NCI-H187 treated with DMSO at 0.1 percent for 48 hours (cell line): ENCODE results near the gene TLE3.

Experiments
- DNase-seq: peaks from one replicate; lab custom pipeline; 2025; lab: John Stamatoyannopoulos, UW

The TLE3 gene

GRCh38 chr15:70098461-70099166 lies 897 bp upstream of the TLE3 start:
- DNase-seq: no peak

GRCh38 chr15:70098153-70098460 lies 390 bp upstream of the TLE3 start:
- DNase-seq: no peak

GRCh38 chr15:70097063-70097320 lies 725 bp downstream of the TLE3 start:
- no peak for DNase-seq

GRCh38 chr15:70096215-70097062 lies 1.3 kb downstream of the TLE3 start:
- DNase-seq: no peak

GRCh38 chr15:70095408-70096214 lies 2.1 kb downstream of the TLE3 start:
- DNase-seq: no peak

GRCh38 chr15:70094690-70095311 lies 2.9 kb downstream of the TLE3 start:
- no peak for DNase-seq

GRCh38 chr15:70093481-70094319 lies 4.0 kb downstream of the TLE3 start:
- DNase-seq: no peak

GRCh38 chr15:70093070-70093469 lies 4.6 kb downstream of the TLE3 start:
- DNase-seq: no peak

- DNase-seq: no peak
These were observed 5.2 kb downstream of the TLE3 start for GRCh38 chr15:70092464-70093027.

GRCh38 chr15:70091726-70092463 lies 5.8 kb downstream of the TLE3 start:
- peak; percentile 85 for DNase-seq

- DNase-seq: no peak
These were observed 7.1 kb downstream of the TLE3 start for GRCh38 chr15:70090436-70091296.

GRCh38 chr15:70089692-70089971 lies 8.1 kb downstream of the TLE3 start:
- no peak for DNase-seq

- DNase-seq: no peak
These were observed 8.6 kb downstream of the TLE3 start for GRCh38 chr15:70088887-70089691.

- DNase-seq: peak; percentile 84
These were observed 9.3 kb downstream of the TLE3 start for GRCh38 chr15:70088455-70088854.

GRCh38 chr15:70087708-70088352 lies 9.9 kb downstream of the TLE3 start:
- DNase-seq: no peak

- DNase-seq: no peak
These were observed 11.1 kb downstream of the TLE3 start for GRCh38 chr15:70086636-70087035.

- no peak for DNase-seq
These were observed 13.3 kb downstream of the TLE3 start for GRCh38 chr15:70084461-70084860.

GRCh38 chr15:70083946-70084345 lies 13.8 kb downstream of the TLE3 start:
- DNase-seq: no peak

GRCh38 chr15:70083418-70083817 lies 14.3 kb downstream of the TLE3 start:
- no peak for DNase-seq
